HepG2 (cell line): ENCODE measurements around the gene EPHA10. TPM values are rescaled to one million over a fixed set of nuclear protein-coding genes. Genes with fewer than 3 reads are reported as not detected.

Experiments used
- ARID2 ChIP-seq: sonication (generic); formaldehyde crosslinking; IDR thresholded peaks from 2 replicates; pipeline ENCODE4 v1.8.1; 2022; ENCODE audit warnings: mild to moderate bottlenecking, missing genetic modification reagents, borderline replicate concordance
- BHLHE40 ChIP-seq: IDR thresholded peaks from 2 replicates; pipeline ENCODE4 v1.6.1; 2011; ENCODE audit warnings: low read length, improper control_type of control experiment
- BRF2 ChIP-seq: sonication (generic); formaldehyde crosslinking; IDR thresholded peaks from 2 replicates; pipeline ENCODE4 v1.8.1; 2022; ENCODE audit warnings: mild to moderate bottlenecking, missing genetic modification reagents
- GABPB1 ChIP-seq: IDR thresholded peaks from 2 replicates; pipeline ENCODE4 v1.6.1; 2016; ENCODE audit warnings: mild to moderate bottlenecking, missing genetic modification reagents, moderate library complexity, missing compliant biosample characterization
- KDM5A ChIP-seq: fragments of 200-600 bp; sonication (generic); IDR thresholded peaks from 2 replicates; pipeline ENCODE4 v1.7.0; 2018; ENCODE audit warnings: antibody characterized with exemption, mild to moderate bottlenecking, low read length, borderline replicate concordance
- MIER3 ChIP-seq: IDR thresholded peaks from 2 replicates; pipeline ENCODE4 v1.6.1; 2016; ENCODE audit warnings: missing compliant biosample characterization, borderline replicate concordance
- MYC ChIP-seq: sonication (generic); formaldehyde crosslinking; IDR thresholded peaks from 2 replicates; pipeline ENCODE4 v1.9.0; 2021; ENCODE audit warnings: missing genetic modification reagents, borderline replicate concordance
- NCOR1 ChIP-seq: fragments of 200-600 bp; sonication (generic); IDR thresholded peaks from 2 replicates; pipeline ENCODE4 v1.7.0; 2017; ENCODE audit warnings: antibody characterized with exemption, low read length, borderline replicate concordance
- NFKBIZ ChIP-seq: IDR thresholded peaks from 2 replicates; pipeline ENCODE4 v1.6.1; 2018; ENCODE audit warnings: missing genetic modification reagents, missing compliant biosample characterization
- PATZ1 ChIP-seq: sonication (generic); formaldehyde crosslinking; IDR thresholded peaks from 2 replicates; pipeline ENCODE4 v1.4.0; 2020; ENCODE audit warnings: missing genetic modification reagents
- PHB2 ChIP-seq: fragments of 450-650 bp; IDR thresholded peaks from 2 replicates; pipeline ENCODE4 v1.6.1; 2018; ENCODE audit not compliant: partially characterized antibody
- RNF219 ChIP-seq: sonication (generic); formaldehyde crosslinking; IDR thresholded peaks from 2 replicates; pipeline ENCODE4 v1.5.0; 2020; ENCODE audit warnings: mild to moderate bottlenecking, missing genetic modification reagents
- SAP130 ChIP-seq: IDR thresholded peaks from 2 replicates; pipeline ENCODE4 v1.6.1; 2016; ENCODE audit warnings: low read depth
- ZBTB43 ChIP-seq: sonication (generic); formaldehyde crosslinking; conservative IDR thresholded peaks from 2 replicates; pipeline ENCODE4 v1.4.0; 2020; ENCODE audit warnings: missing genetic modification reagents
- ZNF124 ChIP-seq: sonication (generic); formaldehyde crosslinking; IDR thresholded peaks from 2 replicates; pipeline ENCODE4 v1.4.0; 2020; ENCODE audit warnings: missing genetic modification reagents
- ZNF362 ChIP-seq: sonication (generic); formaldehyde crosslinking; IDR thresholded peaks from 2 replicates; pipeline ENCODE4 v1.4.0; 2020; ENCODE audit warnings: missing genetic modification reagents, mild to moderate bottlenecking, borderline replicate concordance
- ZNF383 ChIP-seq: sonication (generic); formaldehyde crosslinking; IDR thresholded peaks from 2 replicates; pipeline ENCODE4 v1.4.0; 2020; ENCODE audit warnings: missing genetic modification reagents, mild to moderate bottlenecking, borderline replicate concordance
- ZNF570 ChIP-seq: sonication (generic); formaldehyde crosslinking; IDR thresholded peaks from 2 replicates; pipeline ENCODE4 v1.4.0; 2020; ENCODE audit warnings: mild to moderate bottlenecking, missing genetic modification reagents, borderline replicate concordance
- ZNF597 ChIP-seq: sonication (generic); formaldehyde crosslinking; IDR thresholded peaks from 2 replicates; pipeline ENCODE4 v1.5.0; 2020; ENCODE audit warnings: missing genetic modification reagents
- ZNF839 ChIP-seq: sonication (generic); formaldehyde crosslinking; IDR thresholded peaks from 2 replicates; pipeline ENCODE4 v1.4.0; 2020; ENCODE audit warnings: missing genetic modification reagents, mild to moderate bottlenecking, borderline replicate concordance
- ZNF879 ChIP-seq: sonication (generic); formaldehyde crosslinking; IDR thresholded peaks from 2 replicates; pipeline ENCODE4 v1.8.1; 2023; ENCODE audit warnings: missing genetic modification reagents
- ZSCAN22 ChIP-seq: sonication (generic); formaldehyde crosslinking; IDR thresholded peaks from 2 replicates; pipeline ENCODE4 v1.4.0; 2020; ENCODE audit warnings: mild to moderate bottlenecking, missing genetic modification reagents
- polyA plus RNA-seq, 8 experiments: library from polyadenylated mRNA; depleted of rRNA in 3 of 8; stranded (reverse) in 7 of 8; unstranded in 1 of 8; fragments of >200 nt; fragmentation: Illumina TruSeq in 4 of 8; extraction: Trizol in 4 of 8; gene quantifications; 2 replicates each; pipeline versions ENCODE4 v1.2.1 to v1.2.3, GENCODE V29; 2011 to 2016; ENCODE audit warnings: low read depth in 4 of 8, missing spikeins in 1 of 8, mixed read lengths in 1 of 8; ENCODE audit not compliant: insufficient read depth in 1 of 8
- total RNA-seq, 5 experiments: library from RNA; depleted of rRNA; stranded (reverse); fragments of >200 nt; fragmentation: Illumina TruSeq; extraction: Trizol; gene quantifications; 2 replicates each; pipeline ENCODE4 v1.2.3, GENCODE V29; 2016; ENCODE audit warnings: low read depth in 1 of 5

EPHA10 gene
- total and polyA plus RNA-seq, 2 of the 13 experiments (the other 11 are each of a cell fraction or from before 2014, with no cell fraction given): 0.11 to 0.58 TPM

- TF ChIP-seq RNF219 (CRISPR knock-in tag) (no peak), BHLHE40 (peak; percentile 47), GABPB1 (CRISPR knock-in tag) (peak; percentile 80), SAP130 (CRISPR knock-in tag) (peak; percentile 18), ZNF570 (CRISPR knock-in tag) (no peak), ZNF383 (no peak), MYC (CRISPR knock-in tag) (peak; percentile 81), ZNF597 (CRISPR knock-in tag) (no peak), KDM5A (no peak), ZNF362 (CRISPR knock-in tag) (no peak), ZBTB43 (CRISPR knock-in tag) (peak; percentile 70; the same call in 1 of the 2 replicates), MIER3 (0 out of 2 replicates have a peak, but pooled peaks have one; percentile 20), NCOR1 (no peak), PHB2 (no peak), ZNF124 (CRISPR knock-in tag) (no peak), ZSCAN22 (CRISPR knock-in tag) (no peak), ZNF879 (CRISPR knock-in tag) (no peak), PATZ1 (CRISPR knock-in tag) (peak; percentile 71), ARID2 (CRISPR knock-in tag) (no peak), ZNF839 (no peak), BRF2 (peak; percentile 66; the same call in 1 of the 2 replicates), NFKBIZ (no peak)
Observed at GRCh38 chr1:37793773-37794371, 29.0 kb upstream of the EPHA10 start, which contains the start of gene MANEAL (continued).
